GM21381 (cell line): ENCODE data around the gene ARID1B.

Source experiments
- ATAC-seq: cut with Tn5 transposase; IDR thresholded peaks from one replicate; pipeline ENCODE4 v1.9.1; 2021; ENCODE audit warnings: mild to moderate bottlenecking, moderate library complexity; ENCODE audit not compliant: unreplicated experiment

The ARID1B gene

GRCh38 chr6:156850353-156850752 lies 73.2 kb downstream of the ARID1B start:
- ATAC-seq: no peak

GRCh38 chr6:156851454-156851921 lies 74.3 kb downstream of the ARID1B start:
- ATAC-seq: no peak

GRCh38 chr6:156852147-156852857 lies 75.1 kb downstream of the ARID1B start:
- peak; percentile 50 for ATAC-seq

GRCh38 chr6:156852858-156853216 lies 75.7 kb downstream of the ARID1B start:
- no peak for ATAC-seq

GRCh38 chr6:156853733-156854132 lies 76.6 kb downstream of the ARID1B start:
- no peak for ATAC-seq

GRCh38 chr6:156854466-156855161 lies 77.4 kb downstream of the ARID1B start:
- ATAC-seq: no peak

GRCh38 chr6:156857573-156857972 lies 80.4 kb downstream of the ARID1B start:
- ATAC-seq: no peak

GRCh38 chr6:156859686-156860085 lies 82.5 kb downstream of the ARID1B start:
- ATAC-seq: no peak

GRCh38 chr6:156862711-156863110 lies 85.5 kb downstream of the ARID1B start:
- no peak for ATAC-seq

GRCh38 chr6:156863504-156863903 lies 86.3 kb downstream of the ARID1B start:
- no peak for ATAC-seq

GRCh38 chr6:156864557-156864956 lies 87.4 kb downstream of the ARID1B start:
- no peak for ATAC-seq

GRCh38 chr6:156865019-156865629 lies 87.9 kb downstream of the ARID1B start:
- no peak for ATAC-seq

- peak; percentile 45 for ATAC-seq
Measured at GRCh38 chr6:156866220-156867015, 89.2 kb downstream of the ARID1B start.

- ATAC-seq: no peak
Measured at GRCh38 chr6:156867121-156867520, 89.9 kb downstream of the ARID1B start.

GRCh38 chr6:156868385-156868784 lies 91.2 kb downstream of the ARID1B start:
- ATAC-seq: no peak

GRCh38 chr6:156869980-156870398 lies 92.8 kb downstream of the ARID1B start:
- no peak for ATAC-seq

GRCh38 chr6:156870924-156871539 lies 93.9 kb downstream of the ARID1B start:
- ATAC-seq: no peak

GRCh38 chr6:156872903-156873302 lies 95.7 kb downstream of the ARID1B start:
- no peak for ATAC-seq

GRCh38 chr6:156873654-156874380 lies 96.6 kb downstream of the ARID1B start:
- no peak for ATAC-seq

GRCh38 chr6:156875062-156875461 lies 97.9 kb downstream of the ARID1B start:
- ATAC-seq: no peak
